Measurements from ENCODE around the gene RAB44. TPM values are rescaled to one million over a fixed set of nuclear protein-coding genes. Genes with fewer than 3 reads are reported as not detected.

Gene RAB44
- total and polyA plus RNA-seq, 2 of the 13 experiments (the other 11 are each of a cell fraction or from before 2014, with no cell fraction given), result not detected

DNA sequence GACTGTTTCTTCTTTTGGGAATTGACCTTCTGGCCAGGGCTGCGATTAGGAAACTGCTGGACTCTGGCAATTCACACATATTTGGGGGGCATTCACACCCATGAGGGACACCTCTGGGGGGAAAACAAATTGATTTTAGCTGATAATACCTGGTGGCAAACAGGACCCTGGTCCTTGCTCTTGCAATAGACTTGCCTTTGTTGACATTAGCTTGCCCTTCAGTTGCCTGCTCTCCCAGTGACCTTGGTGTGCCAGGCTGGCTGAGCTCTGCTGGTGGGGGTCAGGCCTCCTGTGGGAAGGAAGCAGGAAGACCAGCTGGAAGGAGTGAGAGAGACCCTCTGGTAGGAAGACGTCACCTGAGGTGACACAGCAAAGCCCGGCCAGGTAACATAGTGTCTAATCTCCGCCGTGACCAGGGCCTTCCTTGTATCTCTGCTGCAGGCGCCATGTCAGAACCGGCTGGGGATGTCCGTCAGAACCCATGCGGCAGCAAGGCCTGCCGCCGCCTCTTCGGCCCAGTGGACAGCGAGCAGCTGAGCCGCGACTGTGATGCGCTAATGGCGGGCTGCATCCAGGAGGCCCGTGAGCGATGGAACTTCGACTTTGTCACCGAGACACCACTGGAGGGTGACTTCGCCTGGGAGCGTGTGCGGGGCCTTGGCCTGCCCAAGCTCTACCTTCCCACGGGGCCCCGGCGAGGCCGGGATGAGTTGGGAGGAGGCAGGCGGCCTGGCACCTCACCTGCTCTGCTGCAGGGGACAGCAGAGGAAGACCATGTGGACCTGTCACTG lies 13.8 kb upstream of the RAB44 start (continued):
- TF ChIP-seq, protein P1, sequence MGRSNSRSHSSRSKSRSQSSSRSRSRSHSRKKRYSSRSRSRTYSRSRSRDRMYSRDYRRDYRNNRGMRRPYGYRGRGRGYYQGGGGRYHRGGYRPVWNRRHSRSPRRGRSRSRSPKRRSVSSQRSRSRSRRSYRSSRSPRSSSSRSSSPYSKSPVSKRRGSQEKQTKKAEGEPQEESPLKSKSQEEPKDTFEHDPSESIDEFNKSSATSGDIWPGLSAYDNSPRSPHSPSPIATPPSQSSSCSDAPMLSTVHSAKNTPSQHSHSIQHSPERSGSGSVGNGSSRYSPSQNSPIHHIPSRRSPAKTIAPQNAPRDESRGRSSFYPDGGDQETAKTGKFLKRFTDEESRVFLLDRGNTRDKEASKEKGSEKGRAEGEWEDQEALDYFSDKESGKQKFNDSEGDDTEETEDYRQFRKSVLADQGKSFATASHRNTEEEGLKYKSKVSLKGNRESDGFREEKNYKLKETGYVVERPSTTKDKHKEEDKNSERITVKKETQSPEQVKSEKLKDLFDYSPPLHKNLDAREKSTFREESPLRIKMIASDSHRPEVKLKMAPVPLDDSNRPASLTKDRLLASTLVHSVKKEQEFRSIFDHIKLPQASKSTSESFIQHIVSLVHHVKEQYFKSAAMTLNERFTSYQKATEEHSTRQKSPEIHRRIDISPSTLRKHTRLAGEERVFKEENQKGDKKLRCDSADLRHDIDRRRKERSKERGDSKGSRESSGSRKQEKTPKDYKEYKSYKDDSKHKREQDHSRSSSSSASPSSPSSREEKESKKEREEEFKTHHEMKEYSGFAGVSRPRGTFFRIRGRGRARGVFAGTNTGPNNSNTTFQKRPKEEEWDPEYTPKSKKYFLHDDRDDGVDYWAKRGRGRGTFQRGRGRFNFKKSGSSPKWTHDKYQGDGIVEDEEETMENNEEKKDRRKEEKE (IDR thresholded peaks at IDR 0.05), result no peak
- TF ChIP-seq BCL6 (CRISPR knock-in tag; IDR thresholded peaks at IDR 0.05) (peak; percentile 93), KLF6 (CRISPR knock-in tag; IDR thresholded peaks at IDR 0.05) (0 out of 2 replicates have a peak, but pooled peaks have one; percentile 61), SALL1 (CRISPR knock-in tag; IDR thresholded peaks at IDR 0.05) (peak; percentile 84), ZSCAN30 (CRISPR knock-in tag; IDR thresholded peaks at IDR 0.05) (no peak), SPEN (CRISPR knock-in tag; IDR thresholded peaks at IDR 0.05; ENCODE audit: low read depth) (peak; percentile 44; the same call in 1 of the 2 replicates), POLR2A (IDR thresholded peaks at IDR 0.05; ENCODE audit: insufficient read depth in 1 of 2, low read depth in 2 of 2, low read length in 2 of 2) (no peak; a peak in 2 of 4 replicates), ZNF615 (CRISPR knock-in tag; IDR thresholded peaks at IDR 0.05; ENCODE audit: borderline replicate concordance) (no peak), PCBP1 (IDR thresholded peaks at IDR 0.05; ENCODE audit: borderline replicate concordance, low read depth, low read length) (no peak)
- TF ChIP-seq, protein P2, sequence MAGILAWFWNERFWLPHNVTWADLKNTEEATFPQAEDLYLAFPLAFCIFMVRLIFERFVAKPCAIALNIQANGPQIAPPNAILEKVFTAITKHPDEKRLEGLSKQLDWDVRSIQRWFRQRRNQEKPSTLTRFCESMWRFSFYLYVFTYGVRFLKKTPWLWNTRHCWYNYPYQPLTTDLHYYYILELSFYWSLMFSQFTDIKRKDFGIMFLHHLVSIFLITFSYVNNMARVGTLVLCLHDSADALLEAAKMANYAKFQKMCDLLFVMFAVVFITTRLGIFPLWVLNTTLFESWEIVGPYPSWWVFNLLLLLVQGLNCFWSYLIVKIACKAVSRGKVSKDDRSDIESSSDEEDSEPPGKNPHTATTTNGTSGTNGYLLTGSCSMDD (CRISPR knock-in tag; IDR thresholded peaks at IDR 0.05), result no peak
- TF ChIP-seq, protein P3, sequence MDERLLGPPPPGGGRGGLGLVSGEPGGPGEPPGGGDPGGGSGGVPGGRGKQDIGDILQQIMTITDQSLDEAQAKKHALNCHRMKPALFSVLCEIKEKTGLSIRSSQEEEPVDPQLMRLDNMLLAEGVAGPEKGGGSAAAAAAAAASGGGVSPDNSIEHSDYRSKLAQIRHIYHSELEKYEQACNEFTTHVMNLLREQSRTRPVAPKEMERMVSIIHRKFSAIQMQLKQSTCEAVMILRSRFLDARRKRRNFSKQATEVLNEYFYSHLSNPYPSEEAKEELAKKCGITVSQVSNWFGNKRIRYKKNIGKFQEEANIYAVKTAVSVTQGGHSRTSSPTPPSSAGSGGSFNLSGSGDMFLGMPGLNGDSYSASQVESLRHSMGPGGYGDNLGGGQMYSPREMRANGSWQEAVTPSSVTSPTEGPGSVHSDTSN (CRISPR knock-in tag; IDR thresholded peaks at IDR 0.05), result no peak
- TF ChIP-seq, protein P4, sequence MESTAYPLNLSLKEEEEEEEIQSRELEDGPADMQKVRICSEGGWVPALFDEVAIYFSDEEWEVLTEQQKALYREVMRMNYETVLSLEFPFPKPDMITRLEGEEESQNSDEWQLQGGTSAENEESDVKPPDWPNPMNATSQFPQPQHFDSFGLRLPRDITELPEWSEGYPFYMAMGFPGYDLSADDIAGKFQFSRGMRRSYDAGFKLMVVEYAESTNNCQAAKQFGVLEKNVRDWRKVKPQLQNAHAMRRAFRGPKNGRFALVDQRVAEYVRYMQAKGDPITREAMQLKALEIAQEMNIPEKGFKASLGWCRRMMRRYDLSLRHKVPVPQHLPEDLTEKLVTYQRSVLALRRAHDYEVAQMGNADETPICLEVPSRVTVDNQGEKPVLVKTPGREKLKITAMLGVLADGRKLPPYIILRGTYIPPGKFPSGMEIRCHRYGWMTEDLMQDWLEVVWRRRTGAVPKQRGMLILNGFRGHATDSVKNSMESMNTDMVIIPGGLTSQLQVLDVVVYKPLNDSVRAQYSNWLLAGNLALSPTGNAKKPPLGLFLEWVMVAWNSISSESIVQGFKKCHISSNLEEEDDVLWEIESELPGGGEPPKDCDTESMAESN (CRISPR knock-in tag; conservative IDR thresholded peaks at IDR 0.05), result peak; percentile 92
- TF ChIP-seq, protein P5, sequence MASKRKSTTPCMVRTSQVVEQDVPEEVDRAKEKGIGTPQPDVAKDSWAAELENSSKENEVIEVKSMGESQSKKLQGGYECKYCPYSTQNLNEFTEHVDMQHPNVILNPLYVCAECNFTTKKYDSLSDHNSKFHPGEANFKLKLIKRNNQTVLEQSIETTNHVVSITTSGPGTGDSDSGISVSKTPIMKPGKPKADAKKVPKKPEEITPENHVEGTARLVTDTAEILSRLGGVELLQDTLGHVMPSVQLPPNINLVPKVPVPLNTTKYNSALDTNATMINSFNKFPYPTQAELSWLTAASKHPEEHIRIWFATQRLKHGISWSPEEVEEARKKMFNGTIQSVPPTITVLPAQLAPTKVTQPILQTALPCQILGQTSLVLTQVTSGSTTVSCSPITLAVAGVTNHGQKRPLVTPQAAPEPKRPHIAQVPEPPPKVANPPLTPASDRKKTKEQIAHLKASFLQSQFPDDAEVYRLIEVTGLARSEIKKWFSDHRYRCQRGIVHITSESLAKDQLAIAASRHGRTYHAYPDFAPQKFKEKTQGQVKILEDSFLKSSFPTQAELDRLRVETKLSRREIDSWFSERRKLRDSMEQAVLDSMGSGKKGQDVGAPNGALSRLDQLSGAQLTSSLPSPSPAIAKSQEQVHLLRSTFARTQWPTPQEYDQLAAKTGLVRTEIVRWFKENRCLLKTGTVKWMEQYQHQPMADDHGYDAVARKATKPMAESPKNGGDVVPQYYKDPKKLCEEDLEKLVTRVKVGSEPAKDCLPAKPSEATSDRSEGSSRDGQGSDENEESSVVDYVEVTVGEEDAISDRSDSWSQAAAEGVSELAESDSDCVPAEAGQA (IDR thresholded peaks at IDR 0.05; ENCODE audit: low read depth), result peak; percentile 12; the same call in 1 of the 2 replicates
- TF ChIP-seq, protein P5 (CRISPR knock-in tag; IDR thresholded peaks at IDR 0.05; ENCODE audit: borderline replicate concordance), result no peak
- TF ChIP-seq, protein P6, sequence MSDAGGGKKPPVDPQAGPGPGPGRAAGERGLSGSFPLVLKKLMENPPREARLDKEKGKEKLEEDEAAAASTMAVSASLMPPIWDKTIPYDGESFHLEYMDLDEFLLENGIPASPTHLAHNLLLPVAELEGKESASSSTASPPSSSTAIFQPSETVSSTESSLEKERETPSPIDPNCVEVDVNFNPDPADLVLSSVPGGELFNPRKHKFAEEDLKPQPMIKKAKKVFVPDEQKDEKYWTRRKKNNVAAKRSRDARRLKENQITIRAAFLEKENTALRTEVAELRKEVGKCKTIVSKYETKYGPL (CRISPR knock-in tag; IDR thresholded peaks at IDR 0.05), result no peak
